GM19324 (cell line): ENCODE data around the gene CCL20.
"Not testable (repeated sequence)": the region's sequence is repeated elsewhere in the genome, so short reads cannot be mapped to it uniquely, and the experiment has no call there.

Experiments
- ATAC-seq: cut with Tn5 transposase; IDR thresholded peaks from one replicate; pipeline ENCODE4 v1.9.1; 2021; ENCODE audit warnings: mild to moderate bottlenecking, moderate library complexity; ENCODE audit not compliant: unreplicated experiment, low FRiP score

CCL20 gene

DNA sequence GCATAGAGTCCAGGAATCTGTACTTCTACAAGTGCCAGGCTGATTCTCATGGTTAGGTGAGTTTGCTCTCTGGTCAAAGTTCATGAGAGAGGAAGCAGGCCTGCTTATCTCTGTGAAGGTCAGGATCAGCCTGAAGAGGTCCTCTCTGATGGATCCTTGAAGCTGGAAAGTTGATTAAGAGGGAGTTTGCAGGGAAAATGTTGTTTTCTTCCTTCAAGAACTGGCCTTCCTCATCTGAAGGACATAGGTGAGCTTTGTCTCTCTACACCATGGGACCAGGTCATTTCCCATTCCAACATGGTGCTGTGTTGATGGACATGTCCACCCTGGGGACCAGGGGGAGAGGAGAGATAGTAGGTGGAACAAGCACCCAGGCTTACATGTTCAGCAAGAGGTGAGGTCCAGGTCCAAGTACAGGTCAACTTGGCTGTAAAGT, 14.9 kb downstream of the CCL20 start:
- ATAC-seq, result no peak

- ATAC-seq, result no peak
These were observed 15.7 kb downstream of the CCL20 start for GRCh38 chr2:227829337-227829736.

DNA sequence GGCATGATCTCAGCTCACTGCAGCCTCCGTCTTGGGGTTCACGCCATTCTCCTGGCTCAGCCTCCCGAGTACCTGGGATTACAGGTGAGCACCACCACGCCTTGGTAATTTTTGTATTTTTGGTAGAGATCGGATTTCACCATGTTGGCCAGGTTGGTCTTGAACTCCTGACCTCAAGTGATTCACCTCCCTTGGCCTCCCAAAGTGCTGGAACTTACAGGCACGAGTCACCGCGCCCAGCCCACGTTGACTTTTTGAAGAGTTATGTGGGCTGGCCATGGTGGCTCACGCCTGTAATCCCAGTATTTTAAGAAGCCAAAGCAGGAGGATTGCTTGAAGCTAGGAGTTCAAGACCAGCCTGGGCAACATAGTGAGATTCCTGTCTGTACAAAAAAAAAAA, 20.8 kb downstream of the CCL20 start:
- ATAC-seq, result no peak

DNA sequence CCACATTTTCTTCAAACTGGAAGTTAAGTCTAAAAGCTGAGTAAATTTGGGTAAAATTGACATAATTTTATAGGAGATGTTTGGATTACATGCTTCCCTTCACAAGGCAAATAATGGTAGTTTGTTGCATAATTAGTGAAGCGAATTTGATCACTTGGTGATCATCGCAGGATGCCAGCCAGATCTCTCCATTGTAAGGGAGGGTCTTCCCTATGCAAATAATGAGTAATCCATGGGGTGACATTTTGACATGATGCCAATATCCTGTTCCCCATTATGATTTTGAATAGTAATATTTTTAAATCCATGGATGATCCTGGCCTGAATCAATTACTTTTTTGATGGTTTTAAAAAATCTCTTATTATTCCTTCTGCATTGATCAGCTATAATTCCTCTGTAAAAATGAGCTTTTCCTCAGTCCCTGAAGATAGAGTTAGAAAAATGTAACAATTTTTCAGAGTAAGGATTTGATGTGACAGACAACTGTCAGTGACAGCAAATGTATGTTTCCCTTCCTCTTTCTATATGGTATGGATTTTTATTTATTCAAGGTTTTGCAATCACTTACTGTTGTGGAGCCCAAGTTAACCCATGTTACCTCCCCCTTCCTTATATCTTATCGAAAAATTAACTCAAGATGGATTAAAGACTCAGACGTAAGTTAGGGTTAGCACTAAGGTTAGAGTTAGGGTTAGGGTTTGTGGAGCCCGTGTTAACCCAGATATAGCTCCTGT, 21.4 kb downstream of the CCL20 start:
- ATAC-seq, result no peak

DNA sequence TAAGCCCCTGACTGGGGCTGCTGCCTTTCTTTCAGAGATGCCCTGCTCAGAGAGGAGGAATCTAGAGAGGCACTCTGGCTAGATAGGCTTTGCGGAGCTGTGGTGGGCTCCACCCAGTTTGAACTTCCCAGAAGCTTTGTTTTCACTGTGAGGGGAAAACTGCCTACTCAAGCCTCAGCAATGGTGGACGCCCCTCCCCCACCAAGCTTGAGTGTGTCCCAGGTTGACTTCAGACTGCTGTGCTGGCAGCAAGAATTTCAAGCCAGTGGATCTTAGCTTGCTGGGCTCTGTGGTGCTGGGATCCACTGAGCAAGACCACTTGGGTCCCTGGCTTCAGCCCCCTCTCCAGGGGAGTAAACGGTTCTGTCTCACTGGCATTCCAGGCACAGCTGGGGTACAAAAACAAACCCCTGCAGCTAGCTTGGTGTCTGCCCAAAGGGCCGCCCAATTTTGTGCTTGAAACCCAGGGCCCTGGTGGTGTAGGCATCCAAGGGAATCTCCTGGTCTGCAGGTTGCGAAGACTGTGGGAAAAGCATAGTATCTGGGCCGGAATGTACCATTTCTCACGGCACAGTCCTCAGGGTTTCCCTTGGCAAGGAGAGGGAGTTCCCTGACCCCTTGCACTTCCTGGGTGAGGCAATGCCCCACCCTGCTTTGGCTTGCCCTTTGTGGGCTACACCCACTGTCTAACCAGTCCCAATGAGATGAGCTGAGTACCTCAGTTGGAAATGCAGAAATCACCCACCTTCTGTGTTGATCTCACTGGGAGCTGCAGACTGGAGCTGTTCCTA, 25.9 kb downstream of the CCL20 start:
- not testable (repeated sequence) for ATAC-seq

DNA sequence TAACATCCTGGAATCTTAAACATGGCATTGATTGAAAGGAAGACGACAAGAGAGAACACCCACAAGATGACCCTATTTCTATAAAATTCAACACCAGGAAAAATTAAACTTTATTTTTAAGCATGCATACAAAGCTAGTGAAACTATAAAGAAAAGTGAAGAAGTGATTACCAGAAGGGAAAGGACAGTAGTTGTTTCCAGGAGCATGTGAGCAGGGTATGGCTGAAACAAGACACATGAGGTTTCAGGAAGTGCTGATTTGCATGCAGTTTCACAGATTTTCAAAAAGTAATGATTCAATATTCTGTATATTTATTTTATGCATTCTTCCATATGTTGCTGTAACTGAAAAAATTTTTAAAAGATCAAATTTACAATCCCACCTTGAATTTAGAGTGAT, 33.2 kb downstream of the CCL20 start:
- peak; percentile 57 for ATAC-seq

- no peak for ATAC-seq
These were observed 34.5 kb downstream of the CCL20 start for GRCh38 chr2:227848146-227848545.

GRCh38 chr2:227848586-227848985, 34.9 kb downstream of the CCL20 start:
- no peak for ATAC-seq

GRCh38 chr2:227849906-227850305, 36.3 kb downstream of the CCL20 start:
- no peak for ATAC-seq

GRCh38 chr2:227853204-227853629, 39.6 kb downstream of the CCL20 start:
- ATAC-seq, result no peak

DNA sequence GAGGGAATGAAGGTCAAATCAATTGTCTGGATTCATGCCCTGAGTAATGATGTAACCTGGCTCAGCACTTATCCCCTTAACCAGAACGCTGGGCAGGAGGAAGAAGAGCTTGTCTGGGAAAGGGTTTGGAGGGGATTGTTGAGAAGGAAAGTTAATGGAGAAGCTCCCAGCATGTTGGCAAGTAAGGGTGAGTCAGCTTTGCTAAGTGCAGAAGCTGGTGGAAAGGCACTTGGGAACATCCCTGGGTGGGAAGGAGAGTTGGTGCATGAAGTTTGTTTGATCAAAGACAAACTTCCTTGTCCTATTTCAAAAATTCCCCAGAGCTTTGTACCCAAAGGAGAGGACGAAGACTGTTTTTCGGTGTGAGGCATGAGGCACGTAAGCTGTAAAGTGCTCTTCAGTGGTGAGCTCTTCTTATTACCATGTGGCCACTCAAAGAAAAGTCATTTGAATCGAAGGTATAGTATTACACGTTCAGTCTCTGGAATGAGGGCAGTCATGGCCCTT, 40.2 kb downstream of the CCL20 start:
- ATAC-seq, result no peak

GRCh38 chr2:227855440-227855839, 41.8 kb downstream of the CCL20 start:
- ATAC-seq, result no peak

DNA sequence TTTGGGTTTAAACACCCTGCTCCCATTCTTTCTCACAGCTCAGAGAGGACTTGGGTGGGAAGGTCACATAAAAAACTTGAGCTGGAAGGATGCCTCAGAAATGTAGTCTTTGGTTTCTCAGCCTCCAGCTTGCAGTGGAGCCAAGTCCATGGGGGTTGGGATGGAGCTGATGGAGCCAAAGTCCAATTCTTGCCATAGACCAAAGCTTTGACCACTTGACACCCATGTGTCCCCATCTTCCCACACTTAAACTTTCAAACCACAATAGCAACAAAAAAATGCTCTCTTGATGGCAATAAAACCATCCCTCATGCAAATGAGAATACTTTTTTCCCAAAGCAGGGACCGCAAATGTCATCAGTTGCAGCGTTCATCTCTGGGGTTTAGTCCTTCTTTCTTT, 43.1 kb downstream of the CCL20 start:
- no peak for ATAC-seq

DNA sequence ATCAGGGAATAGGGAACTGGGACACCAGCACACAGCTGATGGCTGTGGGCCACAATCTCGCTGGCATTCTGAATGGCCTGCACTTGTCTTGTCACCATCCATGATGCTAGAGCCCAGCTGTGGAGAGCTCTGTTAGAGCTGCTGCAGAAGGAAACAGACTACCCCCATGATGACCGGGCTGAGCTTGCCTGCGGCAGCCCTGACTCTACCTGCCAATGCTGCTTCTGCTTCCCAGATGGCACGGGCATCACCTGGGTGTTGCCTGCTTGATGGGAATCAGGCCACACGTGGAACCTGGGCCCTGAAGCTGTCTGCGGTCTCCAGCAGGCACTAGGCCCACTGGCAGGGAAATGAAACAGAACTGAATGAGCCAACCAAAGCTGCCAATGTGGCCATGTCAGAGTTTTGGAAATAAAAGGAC, 46.6 kb downstream of the CCL20 start:
- no peak for ATAC-seq

DNA sequence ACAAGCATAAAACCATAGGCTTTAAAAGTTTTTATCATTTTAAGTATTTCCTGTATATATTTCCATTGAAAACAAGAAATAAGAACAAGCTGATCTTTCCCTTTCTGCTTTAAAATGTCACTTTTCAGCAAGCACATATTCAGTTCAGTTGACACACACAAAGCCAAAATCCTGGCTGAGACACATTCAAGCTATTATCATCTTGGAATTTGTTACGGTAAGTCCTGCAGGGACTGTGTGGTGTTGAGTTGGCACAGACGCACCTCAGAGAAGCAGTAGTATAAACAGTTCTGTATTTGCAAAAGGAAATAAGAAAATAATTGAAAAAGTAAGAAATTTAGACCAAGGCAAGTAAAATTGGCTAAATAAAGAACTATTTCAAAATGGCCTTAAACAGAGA, 47.4 kb downstream of the CCL20 start:
- ATAC-seq, result no peak

DNA sequence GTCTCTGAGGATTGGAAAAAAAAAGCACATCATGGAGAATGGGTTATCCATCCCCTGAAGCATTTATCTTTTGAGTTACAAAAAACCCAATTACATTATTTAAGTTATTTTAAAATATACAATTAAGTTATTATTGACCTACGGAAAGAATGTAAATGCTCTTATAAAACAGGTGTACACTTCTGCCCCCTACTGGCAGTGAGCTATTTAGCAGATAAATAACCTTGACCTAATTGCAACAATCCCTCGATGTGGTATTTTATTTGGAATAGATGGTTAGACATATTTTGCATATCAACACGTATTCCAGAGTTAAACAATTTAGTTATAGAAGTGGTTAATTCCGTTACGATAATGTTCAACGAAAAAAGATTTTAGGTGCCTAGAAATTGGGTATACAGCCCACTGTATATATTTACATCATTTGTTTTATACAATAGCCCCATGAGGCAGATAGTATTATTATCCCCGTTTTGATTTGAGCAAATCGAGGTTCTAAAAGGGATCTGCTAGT, 48.6 kb downstream of the CCL20 start:
- ATAC-seq, result no peak

- no peak for ATAC-seq
These were observed 49.3 kb downstream of the CCL20 start for GRCh38 chr2:227862741-227863588.

- ATAC-seq, result no peak
These were observed 50.6 kb downstream of the CCL20 start for GRCh38 chr2:227864161-227864756.

GRCh38 chr2:227865291-227865690, 51.6 kb downstream of the CCL20 start:
- no peak for ATAC-seq
